ENCODE data around the gene RBSN.

DNA sequence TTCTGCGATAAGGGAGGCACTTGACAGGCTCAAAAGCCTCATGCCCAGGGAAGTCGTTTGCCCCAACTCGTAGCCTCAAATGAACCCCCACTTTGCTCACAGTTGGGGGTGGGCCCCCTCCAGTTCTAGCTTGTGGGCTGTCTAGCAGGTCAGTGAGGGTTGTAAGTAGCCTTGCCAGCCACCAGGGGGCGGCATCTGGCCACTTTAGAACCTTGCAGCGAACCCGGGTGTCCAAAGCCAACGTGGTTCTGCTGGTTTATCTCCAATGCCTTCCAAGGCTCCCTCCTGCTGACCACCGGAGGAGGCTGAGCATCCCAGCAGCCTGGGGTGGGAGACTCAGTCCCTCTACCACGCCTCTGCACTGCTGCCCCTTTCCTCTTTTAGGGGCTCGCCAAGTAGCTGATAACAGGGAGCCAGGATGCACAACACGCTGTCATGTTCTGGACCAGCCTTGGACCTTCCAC, 9.2 kb upstream of the RBSN start:
- peak; percentile 96 for TF ChIP-seq CTCF (IDR thresholded peaks at IDR 0.05)
- TF ChIP-seq EZH2 (IDR thresholded peaks at IDR 0.05), result no peak
- TF ChIP-seq EZH2phosphoT487 (IDR thresholded peaks at IDR 0.05), result no peak
